HepG2 (cell line): Measurements from ENCODE around the gene NID2.

Experiments
- KDM3A ChIP-seq: IDR thresholded peaks from 2 replicates; pipeline ENCODE4 v1.6.1; 2018; ENCODE audit warnings: low read depth, missing compliant biosample characterization
- POLR2A ChIP-seq, 2 experiments: IDR thresholded peaks; 2 replicates each; pipeline ENCODE4 v1.6.1; 2011; ENCODE audit warnings: low read depth in 2 of 2, low read length in 2 of 2, mild to moderate bottlenecking in 1 of 2, moderate library complexity in 1 of 2; ENCODE audit not compliant: insufficient read depth in 1 of 2
- SMC3 ChIP-seq: IDR thresholded peaks from 2 replicates; pipeline ENCODE4 v1.6.1; 2011; ENCODE audit warnings: low read length, improper control_type of control experiment
- SMYD3 ChIP-seq: sonication (generic); formaldehyde crosslinking; IDR thresholded peaks from 2 replicates; pipeline ENCODE4 v1.8.1; 2023; ENCODE audit warnings: mild to moderate bottlenecking, missing genetic modification reagents

DNA sequence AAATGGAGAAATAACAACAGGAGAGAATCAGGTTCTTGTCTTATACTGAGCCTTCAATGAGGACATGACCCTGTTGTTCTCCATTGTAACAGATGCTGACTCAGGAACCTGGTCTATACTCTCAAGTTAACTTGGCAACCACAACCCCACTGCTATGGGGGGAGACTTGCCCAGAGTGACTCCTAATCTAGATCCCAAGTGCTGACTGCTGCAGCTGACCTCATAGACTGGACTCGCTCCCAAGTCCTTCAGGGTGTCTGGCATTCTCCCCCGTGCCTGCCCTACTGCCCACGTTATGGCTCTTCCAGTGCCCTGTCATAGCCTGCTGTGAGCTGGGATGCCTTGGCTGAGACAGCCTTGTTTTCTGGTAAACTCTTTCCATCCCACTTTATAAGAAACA is 37.1 kb downstream of the NID2 start:
- TF ChIP-seq KDM3A (CRISPR knock-in tag) (no peak), SMC3 (no peak), POLR2A (IDR thresholded peaks at IDR 0.05; ENCODE audit: insufficient read depth in 1 of 2, low read depth in 2 of 2, low read length in 2 of 2) (no peak), SMYD3 (CRISPR knock-in tag) (no peak)
